GM19438 (cell line): ENCODE data around the gene SRRM1.
A peak's percentile ranks its signal among the peaks of the same experiment; 100 is the strongest.
"Not testable (repeated sequence)": the region's sequence is repeated elsewhere in the genome, so short reads cannot be mapped to it uniquely, and the experiment has no call there.

Experiments used
- ATAC-seq: cut with Tn5 transposase; IDR thresholded peaks from one replicate; pipeline ENCODE4 v1.9.1; 2021; ENCODE audit warnings: low read depth; ENCODE audit not compliant: unreplicated experiment

Gene SRRM1

DNA sequence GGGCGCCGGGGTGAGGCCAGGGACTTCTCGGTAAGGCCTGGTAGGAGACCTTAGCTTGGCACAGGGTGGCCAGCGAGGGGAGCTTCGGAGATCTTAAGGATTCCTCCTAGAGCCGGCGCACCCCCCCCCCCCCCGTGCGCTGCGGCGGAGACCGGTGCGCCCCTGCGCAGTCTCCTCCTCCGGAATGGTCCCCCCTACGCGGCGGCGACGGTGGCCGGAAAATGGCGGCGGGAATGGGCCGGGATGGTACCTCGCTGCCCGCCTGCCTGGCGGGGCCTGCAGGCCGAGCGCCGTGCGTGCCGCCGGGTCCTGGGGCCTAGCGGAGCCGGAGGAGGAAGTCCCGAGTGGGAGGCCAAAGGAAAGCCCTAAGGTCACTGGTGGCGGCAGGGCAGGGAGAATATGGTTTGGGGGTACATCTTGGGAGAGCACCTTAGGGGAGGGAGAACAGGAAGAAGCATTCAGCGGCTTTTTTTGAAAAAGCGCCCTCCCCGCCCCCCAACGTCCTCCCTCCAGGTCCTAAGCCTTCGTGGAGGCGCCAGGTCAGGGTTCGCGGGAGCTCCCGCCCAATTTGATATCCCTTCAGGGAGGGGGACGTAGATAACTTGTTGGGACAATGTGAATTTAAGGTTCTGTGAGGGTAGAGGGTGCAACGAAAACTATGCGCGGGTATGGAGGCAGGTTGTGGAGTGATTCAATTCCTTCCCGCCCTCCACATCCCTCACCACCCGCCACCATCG lies 429 bp downstream of the SRRM1 start:
- peak; percentile 6 for ATAC-seq

DNA sequence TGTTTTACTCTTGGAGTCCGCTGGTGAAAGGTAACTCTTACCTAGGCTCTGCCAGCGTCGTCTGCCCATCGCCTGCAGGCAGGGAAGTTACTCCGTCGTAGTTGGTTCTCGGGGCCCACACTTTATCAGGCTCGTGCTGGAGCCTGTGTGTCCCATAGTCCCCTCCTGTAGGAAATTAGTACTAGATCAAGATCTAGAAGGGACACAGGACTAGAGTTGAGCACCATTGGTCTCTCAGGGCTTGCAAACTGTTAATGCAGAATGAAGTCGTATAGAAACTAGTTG lies 940 bp downstream of the SRRM1 start:
- ATAC-seq, result no peak

DNA sequence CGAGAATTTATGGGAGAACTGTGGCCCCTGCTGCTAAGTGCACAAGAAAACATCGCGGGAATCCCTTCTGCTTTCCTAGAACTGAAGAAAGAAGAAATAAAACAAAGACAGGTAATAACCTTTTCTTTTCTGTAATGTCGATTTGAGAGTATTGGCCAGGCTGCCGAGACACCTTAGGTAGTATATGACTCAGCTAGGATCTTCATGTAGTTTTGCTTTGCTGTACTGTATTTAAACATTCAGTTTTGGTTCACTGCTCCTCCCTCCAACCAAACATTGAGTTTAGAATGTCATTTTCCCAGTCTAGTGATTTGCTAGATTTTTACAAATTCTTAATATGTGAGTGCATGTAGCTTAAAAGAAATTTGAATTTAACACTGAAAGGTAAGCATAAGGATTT lies 5.8 kb downstream of the SRRM1 start:
- no peak for ATAC-seq

DNA sequence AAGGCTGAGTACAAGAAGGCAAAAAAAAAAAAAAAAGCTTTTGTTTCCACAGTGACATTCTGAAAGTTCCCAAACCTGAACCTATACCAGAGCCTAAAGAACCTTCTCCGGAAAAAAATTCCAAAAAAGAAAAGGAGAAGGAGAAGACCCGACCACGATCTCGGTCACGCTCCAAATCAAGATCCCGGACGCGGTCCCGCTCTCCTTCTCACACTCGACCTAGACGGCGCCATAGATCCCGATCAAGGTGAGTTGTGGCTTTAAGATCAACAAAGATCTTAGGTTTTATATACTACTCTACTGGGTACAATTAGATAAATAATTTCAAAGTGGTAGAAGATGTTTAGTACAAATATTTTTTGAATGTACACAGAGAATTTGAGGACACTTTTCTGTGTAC lies 9.3 kb downstream of the SRRM1 start:
- no peak for ATAC-seq

DNA sequence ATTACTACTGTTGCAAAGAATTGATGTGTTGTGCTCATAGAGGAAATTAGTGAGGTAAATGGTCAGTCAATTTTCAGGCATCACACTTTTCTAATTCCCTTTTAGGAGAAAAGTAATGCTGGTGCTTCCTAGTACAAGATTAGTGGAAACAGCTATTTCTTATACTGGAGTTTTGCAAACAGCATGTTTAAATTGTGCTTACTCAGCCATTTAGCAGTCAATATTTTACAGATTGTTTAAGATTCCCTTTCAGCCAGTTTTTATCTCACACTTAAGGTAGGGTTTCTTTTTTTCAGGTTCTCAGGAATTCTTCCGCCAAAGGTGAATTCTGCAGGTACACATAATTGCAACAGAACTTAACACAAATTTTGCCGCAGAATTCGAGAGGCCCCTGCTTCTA lies 10.9 kb downstream of the SRRM1 start:
- no peak for ATAC-seq

DNA sequence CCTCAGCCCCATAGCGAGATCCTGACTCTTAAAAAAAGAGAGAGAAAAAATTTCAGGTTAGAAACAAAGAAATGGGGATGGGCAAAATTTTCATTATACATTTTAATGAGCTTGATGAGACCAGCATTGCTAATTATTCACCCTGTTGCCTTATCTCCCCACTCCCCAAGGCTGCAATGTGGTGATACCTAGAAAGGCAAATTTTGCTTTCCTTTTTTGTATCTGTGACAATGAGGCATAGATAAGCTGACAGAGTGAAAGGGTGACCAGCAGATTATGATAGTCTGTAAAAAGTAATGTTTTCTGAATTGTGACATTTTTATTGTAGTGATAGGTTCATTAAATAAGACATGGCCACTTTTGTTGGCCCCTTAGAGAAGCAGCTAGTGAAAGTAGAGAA lies 12.9 kb downstream of the SRRM1 start:
- no peak for ATAC-seq

DNA sequence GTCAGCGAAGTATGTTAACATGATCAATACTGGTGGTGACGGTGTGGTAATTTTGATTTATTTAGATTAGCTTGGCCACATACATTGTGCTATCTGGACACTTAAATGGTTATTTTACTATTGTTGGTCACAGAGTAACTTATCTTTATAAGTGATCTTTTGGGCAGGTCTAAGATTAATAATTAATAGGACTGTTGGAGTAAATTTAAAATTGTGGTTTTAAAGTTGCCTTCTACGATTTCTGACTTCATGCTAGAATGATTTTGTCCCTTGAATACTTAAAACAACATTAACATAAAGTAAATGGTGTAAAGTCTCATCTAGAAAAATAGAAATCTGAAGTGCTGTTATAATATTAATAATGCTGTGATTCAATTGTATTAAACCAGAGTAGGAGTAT lies 14.7 kb downstream of the SRRM1 start:
- no peak for ATAC-seq

DNA sequence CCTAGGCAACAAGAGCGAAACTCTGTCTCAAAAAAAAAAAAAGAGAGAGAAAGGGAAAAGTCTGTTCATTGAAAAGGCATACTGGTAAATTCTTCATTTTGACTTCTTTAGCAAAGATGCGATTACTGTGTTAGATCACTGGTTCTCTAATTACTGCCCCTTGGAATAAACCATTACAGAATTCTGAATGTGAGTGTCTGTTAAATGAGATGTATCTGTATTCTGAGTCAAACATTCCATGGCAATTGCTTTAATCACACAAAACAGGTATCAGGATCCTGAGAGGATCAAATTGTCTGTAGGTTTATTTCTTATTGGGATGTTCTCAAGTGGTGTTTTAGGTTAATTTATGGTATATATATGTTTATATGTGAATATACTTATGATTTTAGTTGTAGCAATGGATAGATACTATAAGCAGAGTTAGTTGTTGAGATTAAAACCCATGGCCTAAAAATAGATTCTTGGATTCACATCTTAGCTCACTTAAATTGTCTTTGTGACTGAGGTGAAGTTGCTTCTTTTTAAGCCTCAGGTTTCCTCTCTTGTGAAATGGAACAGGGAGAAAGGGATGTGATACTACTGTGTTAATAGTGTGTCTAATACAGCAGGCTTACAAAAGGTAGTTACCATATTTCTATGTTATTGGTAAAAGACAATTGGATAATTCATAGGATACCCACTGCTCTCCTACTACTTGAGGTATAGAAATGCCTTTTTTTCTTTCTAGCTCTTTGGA lies 16.2 kb downstream of the SRRM1 start:
- no peak for ATAC-seq

DNA sequence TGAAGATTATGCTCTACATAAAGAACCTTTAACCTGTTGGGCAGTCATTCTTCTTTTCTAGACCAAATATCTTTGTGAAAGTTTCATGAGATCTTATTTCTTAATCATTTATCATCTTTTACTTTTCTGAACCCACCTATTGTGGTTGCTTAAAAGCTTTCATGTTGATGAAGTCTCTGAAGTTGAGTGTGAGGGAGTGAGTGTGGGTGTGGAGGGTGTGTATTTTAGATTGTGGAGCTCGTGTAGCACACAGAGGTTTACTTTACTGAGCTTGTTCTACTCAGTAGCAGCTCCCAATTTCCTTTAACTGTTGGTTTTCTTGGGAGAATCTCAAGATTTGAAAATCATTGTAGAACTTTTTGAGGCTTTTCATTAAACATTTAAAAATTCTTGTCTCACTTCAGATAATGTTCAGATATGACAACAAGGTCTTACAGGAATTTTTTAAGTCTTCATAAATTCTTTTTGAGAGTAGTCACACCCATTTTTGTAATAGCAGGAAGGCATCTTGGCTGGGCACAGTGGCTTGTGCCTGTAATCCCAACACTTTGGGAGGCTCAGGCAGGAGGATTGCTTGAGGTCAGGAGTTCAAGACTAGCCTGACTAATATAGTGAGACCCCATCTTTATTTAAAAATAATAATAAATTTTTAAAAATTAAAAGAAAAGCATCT lies 17.0 kb downstream of the SRRM1 start:
- no peak for ATAC-seq

DNA sequence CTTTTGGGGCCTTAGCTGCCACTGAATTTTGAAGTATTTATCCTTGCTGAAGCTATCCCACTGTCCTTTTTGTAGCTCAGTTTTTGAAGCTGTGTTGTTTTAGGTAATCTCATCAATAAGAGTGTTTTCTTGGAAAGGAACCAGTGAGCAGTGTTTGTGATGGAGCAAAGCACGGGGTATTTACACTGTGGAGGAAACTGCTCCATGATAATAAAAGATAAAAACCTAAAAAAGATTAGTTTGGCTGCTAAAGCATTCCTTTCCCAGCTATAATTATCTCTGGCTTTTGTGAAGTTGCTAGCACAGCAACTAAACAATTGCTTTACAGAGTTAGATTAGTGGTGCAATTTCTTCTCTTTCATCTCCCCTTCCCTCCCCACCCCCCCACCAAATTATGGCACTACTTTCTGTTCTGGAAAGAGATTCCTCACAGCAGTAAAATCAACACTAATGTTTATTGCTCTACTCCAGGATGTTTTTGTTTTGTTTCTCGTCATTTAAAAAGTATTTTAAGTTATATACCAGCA lies 21.5 kb downstream of the SRRM1 start:
- ATAC-seq, result no peak

DNA sequence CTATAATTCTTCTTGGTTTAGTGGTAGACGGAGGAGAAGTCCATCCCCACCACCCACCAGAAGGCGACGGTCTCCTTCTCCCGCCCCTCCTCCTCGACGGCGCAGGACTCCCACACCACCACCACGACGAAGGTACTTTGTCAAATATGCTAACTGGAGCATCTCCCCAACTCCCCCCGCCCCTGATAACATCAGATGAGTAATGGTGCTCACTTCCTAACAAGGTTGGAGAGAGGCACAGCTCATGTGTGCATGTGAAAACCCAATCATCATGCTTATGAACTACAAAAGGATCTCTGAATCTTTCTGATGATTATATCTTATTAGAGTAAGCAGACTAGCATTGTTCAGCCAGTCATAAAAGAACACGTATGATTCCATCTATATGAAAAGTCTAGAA lies 23.7 kb downstream of the SRRM1 start:
- ATAC-seq, result no peak

DNA sequence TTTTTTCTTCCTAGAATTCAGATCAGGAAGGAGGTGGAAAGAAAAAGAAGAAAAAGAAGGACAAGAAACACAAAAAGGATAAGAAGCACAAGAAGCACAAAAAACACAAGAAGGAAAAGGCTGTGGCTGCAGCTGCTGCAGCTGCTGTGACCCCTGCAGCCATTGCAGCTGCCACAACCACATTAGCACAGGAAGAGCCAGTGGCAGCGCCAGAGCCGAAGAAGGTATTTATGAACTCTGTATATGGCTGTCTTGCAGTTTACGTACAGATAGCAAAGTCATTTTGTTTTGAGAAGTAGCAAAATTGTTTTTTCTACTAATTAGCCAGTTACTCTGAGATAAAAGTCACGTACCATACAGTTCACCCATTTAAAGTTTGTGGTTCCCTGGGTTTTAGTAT lies 28.3 kb downstream of the SRRM1 start:
- ATAC-seq, result not testable (repeated sequence)

DNA sequence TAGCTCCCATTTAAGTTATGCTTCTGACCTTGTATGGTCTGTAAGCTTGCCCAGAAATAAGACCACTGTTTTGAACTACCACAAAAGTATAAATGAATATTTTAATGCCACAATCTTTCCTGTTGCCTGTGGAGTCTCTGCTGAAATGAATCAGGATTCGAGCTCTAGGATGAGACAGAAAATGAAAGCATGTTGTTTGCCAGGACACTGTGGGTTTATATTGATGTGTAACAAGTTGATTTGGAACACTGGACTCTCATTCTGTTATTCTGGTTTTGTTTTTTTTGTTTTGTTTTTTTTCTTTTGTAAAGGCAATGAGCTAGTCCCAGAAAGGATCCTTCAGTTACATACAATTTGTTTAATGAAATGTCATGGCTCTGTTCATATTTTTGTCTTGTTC lies 29.6 kb downstream of the SRRM1 start:
- ATAC-seq, result not testable (repeated sequence)

DNA sequence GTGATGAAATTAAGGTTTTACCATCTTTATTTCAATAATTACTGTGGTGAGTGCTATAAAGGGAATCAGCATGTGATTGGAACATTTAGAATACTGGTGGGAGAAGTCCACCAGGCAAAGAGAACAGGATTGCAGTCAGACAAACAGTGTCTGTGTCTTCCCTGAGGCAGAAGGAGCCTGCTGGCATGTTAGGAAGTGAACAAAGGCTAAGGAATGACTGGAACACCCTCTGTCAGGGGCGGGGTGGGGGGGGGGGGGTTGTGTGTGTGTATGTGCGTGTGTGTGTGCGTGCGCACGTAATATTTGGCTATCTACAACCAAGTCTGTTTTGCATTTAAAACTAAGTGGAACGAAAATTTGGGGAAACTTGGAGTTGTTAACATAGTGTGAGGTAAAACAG lies 30.2 kb downstream of the SRRM1 start:
- ATAC-seq, result no peak

DNA sequence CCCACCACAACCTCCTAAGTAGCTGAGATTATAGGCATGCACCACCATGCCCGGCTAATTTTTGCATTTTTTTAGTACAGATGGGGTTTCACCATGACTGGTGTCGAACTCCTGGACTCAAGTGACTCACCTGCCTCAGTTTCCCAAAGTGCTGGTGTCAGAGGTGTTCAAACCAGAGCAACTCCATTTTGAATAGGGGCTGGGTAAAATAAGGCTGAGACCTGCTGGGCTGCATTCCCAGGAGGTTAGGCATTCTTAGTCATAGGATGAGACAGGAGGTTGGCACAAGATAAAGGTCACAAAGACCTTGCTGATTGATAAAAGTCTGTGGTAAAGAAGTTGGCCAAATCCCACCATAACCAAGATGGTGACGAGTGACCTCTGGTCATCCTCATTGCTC lies 35.3 kb downstream of the SRRM1 start:
- not testable (repeated sequence) for ATAC-seq

DNA sequence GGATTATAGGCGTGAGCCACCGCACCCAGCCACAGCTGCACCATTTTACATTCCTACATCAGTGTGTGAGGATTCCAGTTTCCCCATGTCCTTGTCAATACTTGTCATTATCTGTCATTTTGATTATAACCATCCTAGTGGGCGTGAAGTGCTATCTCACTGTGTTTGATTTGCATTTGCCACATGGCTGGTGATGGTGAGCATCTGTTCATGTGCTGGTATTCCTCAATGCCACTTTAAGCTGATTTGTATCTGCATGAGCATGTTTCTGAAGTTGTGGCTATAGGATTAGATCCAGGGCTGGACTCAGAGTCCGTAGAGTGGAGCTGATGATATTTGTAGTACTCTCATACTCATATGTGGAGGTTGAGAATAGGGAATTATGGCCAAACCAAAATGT lies 36.6 kb downstream of the SRRM1 start:
- ATAC-seq, result no peak

DNA sequence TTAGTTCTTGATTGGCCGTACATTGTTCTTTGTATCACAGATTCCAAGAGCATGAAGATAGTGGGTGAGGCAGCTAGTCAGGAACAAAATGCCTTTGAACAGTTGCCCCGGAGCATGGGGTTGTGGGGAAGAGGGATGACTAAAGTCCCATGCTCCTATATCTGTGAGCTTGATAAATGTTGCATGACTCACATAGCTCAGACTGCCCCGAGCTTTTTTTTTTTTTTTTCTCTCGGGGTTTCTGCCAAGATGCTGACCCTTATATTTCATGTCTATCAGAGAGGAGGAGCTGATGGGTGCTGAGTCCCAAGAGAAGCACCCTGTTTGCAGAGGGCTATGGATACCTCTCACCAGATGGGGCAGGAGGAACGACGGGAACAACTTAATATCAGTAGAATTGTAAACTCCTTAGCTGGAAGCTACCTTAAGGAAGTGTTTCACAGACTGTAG lies 40.6 kb downstream of the SRRM1 start:
- ATAC-seq, result no peak

DNA sequence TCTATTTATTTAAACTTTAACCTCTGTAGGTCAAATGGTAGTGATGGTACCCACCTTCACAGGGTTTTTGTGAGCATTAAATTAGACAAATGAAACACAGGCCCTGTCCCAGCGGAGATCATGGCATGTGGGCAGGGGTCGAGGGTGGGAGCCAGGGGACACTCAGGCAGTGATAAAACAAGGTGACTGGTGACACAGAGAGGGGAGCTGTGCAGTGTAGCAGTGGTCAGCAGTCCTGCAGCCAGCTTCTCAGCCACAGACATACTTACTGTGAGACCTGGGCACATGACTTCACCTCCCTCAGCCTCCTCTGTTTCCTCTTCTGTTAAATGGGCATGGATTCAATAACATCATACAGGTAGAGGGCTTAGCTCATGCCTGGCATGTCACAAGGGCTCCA lies 44.9 kb downstream of the SRRM1 start:
- no peak for ATAC-seq

DNA sequence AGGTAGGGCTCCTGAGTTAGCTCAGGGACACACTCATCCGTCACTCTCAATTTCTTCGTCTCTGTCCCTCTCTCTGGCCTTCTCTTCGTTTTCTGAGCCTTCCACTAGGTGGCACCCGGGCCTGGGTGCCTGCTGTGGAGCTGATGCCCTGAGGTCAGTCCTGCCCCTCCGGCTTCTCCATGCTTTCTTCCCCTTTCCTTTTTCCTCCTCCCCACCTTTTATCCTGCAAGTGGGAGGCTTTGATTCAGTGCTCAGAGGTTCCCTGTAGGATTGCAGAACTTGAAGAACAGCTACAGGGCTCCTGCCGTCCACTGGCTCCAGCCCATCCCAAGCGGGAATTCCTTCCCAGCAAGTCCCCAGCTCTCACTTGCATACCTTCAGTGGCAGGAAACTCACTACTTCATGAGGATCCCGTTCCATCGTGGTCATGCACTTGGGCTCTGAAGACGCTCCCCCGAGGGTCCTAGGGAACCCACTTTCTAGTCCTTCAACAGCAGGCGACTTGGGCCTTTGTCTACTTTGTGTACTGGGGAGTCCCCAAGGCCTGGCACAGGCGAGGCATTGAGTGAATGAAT lies 45.6 kb downstream of the SRRM1 start:
- ATAC-seq, result no peak

DNA sequence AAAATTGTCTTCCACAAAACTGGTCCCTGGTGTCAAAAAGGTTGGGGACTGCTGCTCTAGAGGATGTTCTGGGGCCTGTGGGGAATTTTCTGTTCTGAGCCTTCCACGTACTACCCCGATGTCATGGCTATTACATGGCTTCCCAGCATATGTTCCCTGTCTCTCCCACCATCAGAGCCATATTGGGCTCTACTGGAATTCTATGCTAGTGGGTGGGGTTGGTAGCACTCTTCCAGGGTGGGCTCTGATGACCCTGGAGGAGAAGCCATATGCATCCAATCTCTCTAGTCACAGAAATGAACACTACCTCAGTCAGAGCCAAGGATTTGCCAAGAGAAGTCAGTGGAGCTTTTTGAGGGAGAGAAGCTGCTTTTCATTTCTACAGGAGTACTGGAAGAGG lies 47.9 kb downstream of the SRRM1 start:
- ATAC-seq, result no peak

DNA sequence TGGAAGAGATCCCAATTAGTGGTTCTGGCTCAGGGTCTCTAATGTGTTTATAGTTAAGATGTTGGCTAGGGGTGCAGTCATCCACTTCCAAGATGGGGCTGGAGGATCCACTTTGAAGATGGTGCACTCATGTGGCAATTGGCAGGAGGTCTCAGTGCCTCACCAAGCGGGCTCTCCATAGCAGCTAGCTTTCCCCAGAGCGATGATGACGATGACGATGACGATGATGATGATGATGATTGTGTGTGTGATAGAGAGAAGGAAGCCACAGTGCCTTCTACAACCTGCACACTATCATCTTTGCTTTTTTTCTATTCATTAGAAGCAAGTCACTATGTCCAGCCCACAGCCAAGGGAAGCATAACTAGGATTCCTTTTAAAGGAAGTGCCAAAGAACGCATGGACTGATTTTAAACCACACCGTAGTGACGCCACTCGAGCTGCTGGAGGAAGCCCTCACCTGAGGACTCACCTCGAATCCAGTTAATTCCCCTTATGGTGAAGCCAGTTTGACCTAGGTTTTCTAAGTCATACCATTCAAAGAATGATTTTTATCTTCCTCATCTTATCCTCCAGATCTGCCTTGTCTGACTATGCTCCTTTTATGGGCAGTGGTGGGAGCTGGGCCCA lies 49.4 kb downstream of the SRRM1 start:
- ATAC-seq, result no peak
